LNCAP (cell line): ENCODE data around the gene SKAP1.

ENCODE experiments used
- TF ChIP-seq, protein P1 (sequence below): fragments of 450-650 bp; IDR thresholded peaks from 2 replicates; pipeline ENCODE4 v1.5.1; 2017; ENCODE audit warnings: mild to moderate bottlenecking

Gene SKAP1

DNA sequence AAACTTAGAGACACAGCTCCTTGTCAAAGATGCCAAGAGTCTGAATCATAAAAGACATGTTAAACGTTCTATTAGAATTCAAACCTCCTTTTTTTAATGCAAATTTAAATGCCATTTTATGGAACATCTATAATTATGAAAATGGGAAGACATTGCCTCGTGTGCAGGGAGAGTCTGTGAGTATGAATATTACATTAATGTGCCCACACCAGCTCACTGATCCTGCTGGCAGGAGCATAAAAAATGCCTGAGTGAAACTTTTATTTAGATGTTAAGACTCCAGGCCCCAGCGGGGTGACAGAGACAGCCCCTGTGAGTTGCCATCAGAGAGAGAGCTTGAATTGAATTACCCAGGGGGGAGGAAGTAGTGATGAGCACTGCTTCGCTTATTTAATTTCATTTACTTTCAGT is 237.7 kb downstream of the SKAP1 start:
- TF ChIP-seq, protein P1, sequence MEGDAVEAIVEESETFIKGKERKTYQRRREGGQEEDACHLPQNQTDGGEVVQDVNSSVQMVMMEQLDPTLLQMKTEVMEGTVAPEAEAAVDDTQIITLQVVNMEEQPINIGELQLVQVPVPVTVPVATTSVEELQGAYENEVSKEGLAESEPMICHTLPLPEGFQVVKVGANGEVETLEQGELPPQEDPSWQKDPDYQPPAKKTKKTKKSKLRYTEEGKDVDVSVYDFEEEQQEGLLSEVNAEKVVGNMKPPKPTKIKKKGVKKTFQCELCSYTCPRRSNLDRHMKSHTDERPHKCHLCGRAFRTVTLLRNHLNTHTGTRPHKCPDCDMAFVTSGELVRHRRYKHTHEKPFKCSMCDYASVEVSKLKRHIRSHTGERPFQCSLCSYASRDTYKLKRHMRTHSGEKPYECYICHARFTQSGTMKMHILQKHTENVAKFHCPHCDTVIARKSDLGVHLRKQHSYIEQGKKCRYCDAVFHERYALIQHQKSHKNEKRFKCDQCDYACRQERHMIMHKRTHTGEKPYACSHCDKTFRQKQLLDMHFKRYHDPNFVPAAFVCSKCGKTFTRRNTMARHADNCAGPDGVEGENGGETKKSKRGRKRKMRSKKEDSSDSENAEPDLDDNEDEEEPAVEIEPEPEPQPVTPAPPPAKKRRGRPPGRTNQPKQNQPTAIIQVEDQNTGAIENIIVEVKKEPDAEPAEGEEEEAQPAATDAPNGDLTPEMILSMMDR = no peak

DNA sequence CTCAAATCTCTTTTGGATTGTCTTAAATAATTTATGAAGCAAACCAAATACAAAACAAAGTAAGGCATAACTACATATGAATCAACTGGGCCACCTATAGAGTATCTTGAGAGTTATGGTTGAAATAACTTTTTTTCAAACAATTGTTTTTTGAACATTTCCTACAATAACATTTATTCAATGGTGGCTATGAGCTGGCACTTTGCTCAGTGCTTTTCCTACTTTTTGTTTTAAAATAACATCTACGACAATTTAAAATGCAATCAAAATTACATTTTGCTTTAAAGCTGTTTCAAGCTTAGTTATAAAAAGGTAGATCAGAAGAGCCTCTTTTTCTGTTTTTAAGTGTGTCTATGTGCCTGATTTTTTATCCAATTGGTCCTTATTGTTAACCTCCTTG is 238.7 kb downstream of the SKAP1 start:
- TF ChIP-seq, protein P1 = no peak

DNA sequence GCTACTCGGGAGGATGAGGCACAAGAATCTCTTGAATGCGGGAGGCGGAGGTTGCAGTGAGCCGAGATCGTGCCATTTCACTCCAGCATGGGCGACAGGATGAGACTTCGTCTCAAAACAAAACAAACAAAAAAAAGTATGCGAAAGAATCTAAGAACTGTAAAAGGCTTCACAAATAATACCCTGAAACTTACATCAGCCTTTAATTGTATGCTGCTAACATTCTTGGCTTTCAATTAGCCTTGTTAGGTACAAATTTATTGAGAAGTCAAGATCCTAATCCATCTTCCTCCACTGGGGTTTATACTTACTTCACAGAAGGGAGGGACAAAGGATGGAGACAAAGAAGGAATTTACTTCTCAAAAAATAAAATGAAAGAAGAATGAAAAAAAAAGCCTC is 239.1 kb downstream of the SKAP1 start:
- TF ChIP-seq, protein P1 = no peak

DNA sequence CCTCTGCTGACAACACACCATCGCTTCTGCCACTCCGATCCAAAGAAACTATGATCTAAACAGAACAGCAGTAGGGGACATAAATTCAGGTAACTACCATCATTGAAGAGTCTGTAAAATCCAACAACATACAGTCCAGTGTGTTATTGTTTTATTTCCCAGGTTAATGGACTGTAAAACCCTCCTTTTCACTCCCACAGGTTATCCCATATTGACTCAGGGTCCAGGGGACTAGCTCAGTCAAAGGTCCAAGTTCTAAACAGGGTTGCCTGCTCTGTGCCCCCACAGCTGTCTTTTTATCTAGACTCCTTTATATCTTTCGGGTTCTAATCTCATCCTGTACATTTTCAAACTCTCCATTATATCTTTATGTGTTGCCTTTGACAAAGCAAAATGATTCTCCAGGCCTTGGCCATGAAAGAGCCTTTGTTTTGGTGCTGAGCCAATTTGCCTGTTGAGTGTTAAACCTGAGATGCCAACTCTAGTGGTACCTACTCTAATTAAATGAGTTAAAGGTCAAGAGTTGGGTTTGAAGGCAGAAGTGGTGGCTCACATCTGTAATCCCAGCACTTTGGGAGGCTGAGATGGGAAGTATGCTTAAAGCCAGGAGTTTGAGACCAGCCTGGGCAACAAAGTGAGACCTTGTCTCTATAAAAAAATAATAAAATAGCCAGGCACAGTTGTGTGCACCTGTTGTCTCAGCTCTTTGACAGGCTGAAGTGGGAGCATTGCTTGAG is 242.0 kb downstream of the SKAP1 start:
- TF ChIP-seq, protein P1 = no peak

DNA sequence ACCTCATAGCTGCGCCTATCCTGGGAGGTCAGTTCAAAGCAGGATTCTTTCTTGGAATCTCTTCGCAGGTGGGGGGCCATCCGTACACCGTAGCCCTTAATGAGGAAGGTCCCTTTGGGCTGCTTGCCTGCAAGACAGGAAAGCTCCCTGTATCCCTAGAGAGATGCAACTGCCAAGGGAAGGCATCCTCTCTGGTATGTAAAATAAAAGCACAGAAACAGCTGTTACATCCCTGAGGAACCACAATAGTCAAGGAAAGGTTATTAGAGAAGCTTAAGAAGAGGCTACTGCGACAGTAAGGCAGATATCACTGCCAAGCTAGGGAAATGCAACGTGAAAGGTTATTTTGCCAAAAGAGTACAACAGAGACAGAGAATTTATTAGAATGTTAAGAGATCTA is 245.3 kb downstream of the SKAP1 start:
- TF ChIP-seq, protein P1 = no peak

DNA sequence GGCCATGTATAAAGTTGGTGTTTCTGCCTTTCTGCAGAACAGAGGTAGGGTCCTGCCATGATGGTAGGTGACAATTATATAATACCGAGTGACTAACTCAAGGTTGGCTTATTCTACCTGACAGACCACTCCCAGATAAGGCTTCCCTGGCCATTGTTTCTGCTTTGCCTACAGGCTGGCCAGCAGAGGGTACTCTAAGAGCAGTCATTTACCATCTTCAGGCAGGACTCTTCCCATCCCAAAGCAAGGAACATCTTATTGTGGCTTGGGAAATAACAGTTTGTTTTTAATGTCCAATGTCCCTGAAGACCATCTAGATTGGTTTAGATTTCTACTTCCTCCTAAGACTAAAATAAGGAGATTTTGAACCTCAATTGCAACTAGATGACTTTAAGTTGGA is 248.4 kb downstream of the SKAP1 start:
- TF ChIP-seq, protein P1 = peak; percentile 64

DNA sequence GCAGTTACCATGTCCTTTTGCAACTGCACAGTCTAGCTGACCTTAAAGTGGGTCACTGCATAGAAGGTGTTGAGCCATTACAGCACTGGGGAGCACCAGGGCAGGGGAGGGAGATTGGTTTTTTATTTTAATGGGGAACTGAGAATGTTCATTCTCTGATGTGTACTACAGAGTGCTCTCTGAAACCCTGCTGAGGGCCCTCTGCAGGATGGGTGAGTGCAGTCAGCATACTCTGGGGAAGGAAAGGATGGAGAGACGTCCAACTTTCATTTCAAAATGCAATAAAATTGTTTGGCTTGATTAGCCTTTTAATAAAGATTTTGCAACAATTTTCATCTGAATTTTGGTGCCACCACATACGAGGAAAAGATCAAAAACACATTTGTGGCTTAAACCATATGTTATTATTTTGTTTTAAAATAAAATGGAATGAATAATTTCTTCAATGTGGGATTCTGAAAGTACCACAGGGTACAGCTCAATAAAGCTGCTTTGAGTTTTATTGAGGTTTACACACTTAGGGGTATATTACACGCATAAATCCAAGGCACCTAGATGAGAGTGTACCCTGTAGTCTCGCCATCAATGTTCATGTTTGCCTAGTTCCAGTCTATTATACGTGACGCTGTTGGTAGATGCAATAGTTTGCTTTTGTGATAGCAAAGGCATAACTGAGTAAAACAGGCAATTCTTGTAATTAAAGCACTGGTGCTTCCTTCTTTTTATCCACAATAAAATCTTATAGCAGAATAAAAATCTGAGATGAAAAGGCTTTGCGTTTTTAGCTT is 249.0 kb downstream of the SKAP1 start:
- TF ChIP-seq, protein P1 = no peak
